ENCODE data around the gene PTPRE. TPM values are rescaled to one million over a fixed set of nuclear protein-coding genes. Genes with fewer than 3 reads are reported as not detected.

The PTPRE gene
- total RNA-seq, 2 donors from 2014 or later = 11.3 to 23.5 TPM

GRCh38 chr10:127874671-127875448 is 32.0 kb upstream of the PTPRE start:
- DNase-seq (ENCODE audit: low spot score) = no peak
- Histone ChIP-seq H3K27me3 (no peaks in the 10 kb centered on the region), H3K27ac (no peak overlapping the region), H3K4me3 (no peak overlapping the region), H3K36me3 (no peaks in the 10 kb centered on the region), H3K9me3 (peaks cover 0 to under 1% of the 10 kb centered on the region in 2 donors), H3K4me1 (peaks cover 0 to 7% of the 10 kb centered on the region in 2 donors)
- TF ChIP-seq CTCF (IDR thresholded peaks at IDR 0.05) = no peak

- no peaks in the 10 kb centered on the region for H3K9me3 ChIP-seq
- no peaks in the 10 kb centered on the region for H3K27me3 ChIP-seq
- no peak for DNase-seq (ENCODE audit: low spot score)
- H3K27ac ChIP-seq = no peak overlapping the region
- TF ChIP-seq CTCF (IDR thresholded peaks at IDR 0.05) = no peak
- H3K36me3 ChIP-seq = no peaks in the 10 kb centered on the region
- H3K4me3 ChIP-seq = no peak overlapping the region
- H3K4me1 ChIP-seq = peaks cover 0 to 7% of the 10 kb centered on the region in 2 donors
Measured at GRCh38 chr10:127875449-127875765, 31.5 kb upstream of the PTPRE start.

- H3K27ac ChIP-seq = no peak overlapping the region
- no peaks in the 10 kb centered on the region for H3K9me3 ChIP-seq
- no peaks in the 10 kb centered on the region for H3K27me3 ChIP-seq
- no peak overlapping the region for H3K4me3 ChIP-seq
- H3K36me3 ChIP-seq = no peaks in the 10 kb centered on the region
- H3K4me1 ChIP-seq = peaks cover 0 to 7% of the 10 kb centered on the region in 2 donors
- no peak for TF ChIP-seq CTCF (IDR thresholded peaks at IDR 0.05)
- DNase-seq (ENCODE audit: low spot score) = no peak
Measured at GRCh38 chr10:127875916-127876315, 31.0 kb upstream of the PTPRE start.

- no peak for TF ChIP-seq CTCF (IDR thresholded peaks at IDR 0.05)
- no peak for DNase-seq (ENCODE audit: low spot score)
- Histone ChIP-seq H3K9me3 (no peaks in the 10 kb centered on the region), H3K4me1 (peaks cover 0 to 6% of the 10 kb centered on the region in 2 donors), H3K27me3 (no peaks in the 10 kb centered on the region), H3K4me3 (no peak overlapping the region), H3K36me3 (no peaks in the 10 kb centered on the region), H3K27ac (no peak overlapping the region)
Measured at GRCh38 chr10:127877116-127877515, 29.8 kb upstream of the PTPRE start.

GRCh38 chr10:127877699-127878098 is 29.2 kb upstream of the PTPRE start:
- Histone ChIP-seq H3K27me3 (no peaks in the 10 kb centered on the region), H3K27ac (no peak overlapping the region), H3K4me1 (peaks cover 0 to under 1% of the 10 kb centered on the region in 2 donors), H3K36me3 (no peaks in the 10 kb centered on the region), H3K9me3 (no peaks in the 10 kb centered on the region), H3K4me3 (no peak overlapping the region)
- TF ChIP-seq CTCF (IDR thresholded peaks at IDR 0.05) = no peak
- no peak for DNase-seq (ENCODE audit: low spot score)

Measured in right atrium auricular region (tissue), 2 donors.